Right cardiac atrium (tissue), 5 donors: ENCODE data around the gene EPS15. TPM values are rescaled to one million over a fixed set of nuclear protein-coding genes. Genes with fewer than 3 reads are reported as not detected.
A peak's percentile ranks its signal among the peaks of the same experiment; 100 is the strongest.

ENCODE experiments used
- ATAC-seq, 2 donors: fragments of 200-7000 bp; cut with Tn5 transposase; one replicate each; pipeline versions ENCODE4 v1.8.0 to v1.9.1; 2020; ENCODE audit warnings: moderate library complexity in 2 of 2, mild to moderate bottlenecking in 1 of 2
- DNase-seq, 3 donors: peaks; one replicate each; pipeline ENCODE4 v3.0.0-alpha.2; 2020
- H3K27ac ChIP-seq: one replicate; pipeline ENCODE4 v1.5.1; 2013; ENCODE audit warnings: mild to moderate bottlenecking, low read length, control low read depth, moderate library complexity
- H3K27me3 ChIP-seq: one replicate; pipeline ENCODE4 v1.6.1; 2013; ENCODE audit not compliant: control insufficient read depth, insufficient read depth
- H3K4me1 ChIP-seq: one replicate; pipeline ENCODE4 v1.6.1; 2013; ENCODE audit warnings: low read length; ENCODE audit not compliant: control insufficient read depth, insufficient read depth
- H3K4me3 ChIP-seq: one replicate; pipeline ENCODE4 v1.5.1; 2013; ENCODE audit warnings: low read length, control low read depth
- H3K9me3 ChIP-seq: one replicate; pipeline ENCODE4 v1.6.1; 2013; ENCODE audit warnings: low read length; ENCODE audit not compliant: control insufficient read depth
- WGBS: extraction: QIAGEN DNeasy Blood & Tissue Kit; methylation state at CpG from one replicate; pipeline ENCODE4 v1.1.7; 2013; 5-methylcytosine and 5-hydroxymethylcytosine counted together
- intact Hi-C, 4 donors: fragments of 100-400 bp; cut with DNase I; formaldehyde crosslinking; loops; one replicate each; pipeline versions ENCODE4 v1.11.0 to v1.14.0; 2022 to 2023
- polyA plus RNA-seq: library from polyadenylated mRNA; stranded (reverse); fragments of 200-250 nt; gene quantifications from one replicate; pipeline ENCODE4 v1.2.3, GENCODE V29; 2013
- total RNA-seq, 4 donors: library from RNA; stranded (reverse); fragmentation: NEBNext Ultra II Directional; extraction: Animal tissue kit (Norgen Biotek cat#: 25700); gene quantifications; one replicate each; pipeline ENCODE4 v1.2.1, GENCODE V29; 2021
- donor health status: healthy with polysubstance abuse.
- donor health status: DM: no; HTN: yes; CAD: no.
- donor health status: DM: no; HTN: no; CAD: no.
- donor health status: DM: no; HTN: yes; CAD: no; lungs with severe emphysema.
- donor health status: DM: yes; HTN: yes; CAD: no.

EPS15 gene
- total and polyA plus RNA-seq, 5 donors = 26.0 to 87.5 (median 74.4) TPM

DNA sequence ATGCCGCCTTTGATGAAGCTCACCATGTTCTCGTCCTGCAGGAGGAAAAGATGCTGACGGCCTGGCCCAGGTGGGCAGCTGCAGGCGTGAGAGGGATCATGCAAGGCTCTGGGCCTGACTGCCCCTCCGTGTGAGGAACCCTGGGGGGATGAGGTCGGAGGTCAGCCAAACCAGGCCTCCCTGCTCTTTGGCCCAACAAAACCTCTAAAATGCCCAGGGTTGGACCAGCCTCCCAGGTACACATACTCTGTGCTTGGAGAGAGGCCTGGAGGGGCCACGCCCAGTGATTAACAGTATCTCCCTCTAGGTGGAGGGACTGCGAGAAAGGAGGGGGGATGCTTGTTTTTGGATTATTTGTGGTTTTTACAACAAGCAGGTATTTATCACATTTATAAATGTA lies 209.8 kb downstream of the EPS15 start:
- WGBS = 90% methylated on average over 8 of the region's 8 CpGs
- intact Hi-C loops = no loop called here
- no peak overlapping the region for H3K27ac ChIP-seq
- H3K4me3 ChIP-seq = no peak overlapping the region
- ATAC-seq = no peak
- no peaks in the 10 kb centered on the region for H3K9me3 ChIP-seq
- no peaks in the 10 kb centered on the region for H3K27me3 ChIP-seq
- no peaks in the 10 kb centered on the region for H3K4me1 ChIP-seq
- no peak for DNase-seq

GRCh38 chr1:51308636-51309035 lies 210.4 kb downstream of the EPS15 start:
- no peaks in the 10 kb centered on the region for H3K27me3 ChIP-seq
- ATAC-seq = no peak
- no peak overlapping the region for H3K4me3 ChIP-seq
- intact Hi-C loops = no loop called here
- WGBS = 90% methylated on average over 6 of the region's 6 CpGs
- no peaks in the 10 kb centered on the region for H3K9me3 ChIP-seq
- no peak overlapping the region for H3K27ac ChIP-seq
- DNase-seq = no peak
- H3K4me1 ChIP-seq = no peaks in the 10 kb centered on the region

DNA sequence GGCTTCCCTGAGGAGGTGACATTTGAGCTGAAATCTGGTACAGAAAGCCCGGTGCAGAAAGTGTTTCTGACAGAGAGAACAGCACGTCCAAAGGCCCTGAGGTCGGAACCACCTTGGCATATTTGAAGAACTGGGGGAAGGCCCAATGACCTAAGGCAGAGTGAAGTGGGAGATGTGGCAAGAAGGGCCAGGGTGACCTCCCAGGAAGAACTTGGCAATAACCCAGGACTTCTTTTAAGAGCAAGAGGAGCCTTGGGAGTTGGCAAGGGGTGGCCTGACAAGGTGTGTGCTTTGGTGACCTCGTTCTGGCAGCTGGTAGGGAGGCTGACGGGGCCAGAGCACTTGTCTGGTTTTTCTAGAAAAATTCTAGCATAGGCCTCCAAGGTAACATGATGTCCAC lies 212.1 kb downstream of the EPS15 start:
- 92% methylated on average over 5 of the region's 5 CpGs for WGBS
- no peaks in the 10 kb centered on the region for H3K27me3 ChIP-seq

DNA sequence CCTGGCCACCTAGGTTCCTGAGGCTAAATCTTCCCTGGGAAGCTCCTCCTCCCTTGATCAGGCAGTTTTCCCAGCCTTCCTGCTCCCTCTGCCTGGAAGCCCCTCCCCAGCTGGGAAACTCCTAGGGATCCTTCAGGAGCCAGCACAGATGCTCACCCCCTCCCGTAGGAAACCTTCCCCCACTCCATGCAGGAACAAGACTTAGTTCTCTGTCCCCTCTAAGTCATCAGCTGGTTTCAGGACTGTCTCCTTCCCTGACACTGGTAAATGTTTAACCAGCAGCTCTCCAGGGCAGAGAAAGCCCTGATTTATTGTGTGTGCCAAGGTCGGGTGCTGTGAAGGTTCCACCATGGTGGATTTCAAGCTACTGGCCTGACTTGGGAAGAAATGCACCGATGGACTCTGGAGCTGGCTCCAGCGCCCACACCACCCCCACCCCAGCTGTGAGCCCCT lies 213.7 kb downstream of the EPS15 start:
- no peak overlapping the region for H3K27ac ChIP-seq
- intact Hi-C loops = no loop called here
- H3K9me3 ChIP-seq = no peaks in the 10 kb centered on the region
- no peaks in the 10 kb centered on the region for H3K4me1 ChIP-seq
- DNase-seq = no peak
- no peaks in the 10 kb centered on the region for H3K27me3 ChIP-seq
- H3K4me3 ChIP-seq = no peak overlapping the region
- 68% methylated on average over 4 of the region's 4 CpGs for WGBS
- no peak for ATAC-seq

More for the DNA sequence above, 212.1 kb downstream of the EPS15 start:
- peak in 1 of 3 donors; percentile 22 for DNase-seq
- intact Hi-C loops = no loop called here
- Histone ChIP-seq H3K9me3 (no peaks in the 10 kb centered on the region), H3K27ac (no peak overlapping the region), H3K4me1 (no peaks in the 10 kb centered on the region), H3K4me3 (no peak overlapping the region)
- ATAC-seq = no peak

GRCh38 chr1:51304360-51304759 lies 214.7 kb downstream of the EPS15 start:
- intact Hi-C loops = no loop called here
- no peak overlapping the region for H3K27ac ChIP-seq
- no peak overlapping the region for H3K4me3 ChIP-seq
- no peaks in the 10 kb centered on the region for H3K27me3 ChIP-seq
- 48% methylated on average over 1 of the region's 1 CpG for WGBS
- DNase-seq (no peak), ATAC-seq (no peak)
- no peaks in the 10 kb centered on the region for H3K4me1 ChIP-seq
- H3K9me3 ChIP-seq = no peaks in the 10 kb centered on the region

Other genes with a start within 250 kb of the EPS15 start
- 10 to 100 TPM; 11.6 to 24.7 (median 16.8) TPM for gene TTC39A, start 188.7 kb downstream of the EPS15 start, total RNA-seq
- 15.6 TPM for gene TTC39A, start 188.7 kb downstream of the EPS15 start, polyA plus RNA-seq
- gene OSBPL9, start 97.8 kb upstream of the EPS15 start, total RNA-seq = 10 to 100 TPM; 55.3 to 68.8 (median 62.2) TPM
- gene OSBPL9, start 97.8 kb upstream of the EPS15 start, polyA plus RNA-seq = 46.1 TPM